GM19452 (cell line): ENCODE results near the gene IQSEC2.

Source experiments
- ATAC-seq: cut with Tn5 transposase; IDR thresholded peaks from one replicate; pipeline ENCODE4 v1.9.1; 2021; ENCODE audit not compliant: unreplicated experiment

Gene IQSEC2

DNA sequence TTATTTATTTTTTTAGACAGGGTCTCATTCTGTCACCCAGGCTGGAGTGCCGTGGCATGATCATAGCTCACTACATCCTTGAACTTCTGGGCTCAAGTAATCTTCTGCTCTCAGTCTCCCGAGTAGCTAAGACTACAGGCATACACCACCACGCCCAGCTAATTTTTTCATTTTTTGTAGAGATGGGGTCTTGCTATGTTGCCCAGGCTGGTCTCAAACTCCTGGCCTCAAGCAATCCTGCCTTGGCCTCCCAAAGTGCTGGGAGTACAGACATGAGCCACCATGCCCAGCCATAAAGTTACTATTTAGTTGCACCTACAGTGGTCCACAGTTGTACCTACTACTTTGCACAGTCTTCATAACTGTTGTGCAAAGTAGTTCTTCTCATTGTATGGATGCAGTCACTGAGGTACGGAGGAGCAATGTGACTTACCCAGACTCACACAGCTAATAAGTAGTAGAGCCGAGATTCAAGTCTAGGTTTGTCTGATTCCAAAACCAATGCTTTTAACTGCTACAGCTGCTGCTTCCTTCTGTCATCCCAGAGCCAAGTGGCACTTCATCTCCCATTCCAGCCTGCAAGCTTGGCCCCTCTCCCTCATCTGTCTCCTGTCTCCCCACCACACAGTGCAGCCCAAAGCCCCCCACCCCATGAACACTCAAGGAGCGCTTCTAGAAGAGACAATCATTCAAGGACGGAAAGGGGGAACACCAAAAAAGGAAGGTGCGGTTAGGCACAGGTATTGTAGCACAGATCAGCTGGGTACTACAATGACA, 24.0 kb upstream of the IQSEC2 start:
- ATAC-seq: no peak

DNA sequence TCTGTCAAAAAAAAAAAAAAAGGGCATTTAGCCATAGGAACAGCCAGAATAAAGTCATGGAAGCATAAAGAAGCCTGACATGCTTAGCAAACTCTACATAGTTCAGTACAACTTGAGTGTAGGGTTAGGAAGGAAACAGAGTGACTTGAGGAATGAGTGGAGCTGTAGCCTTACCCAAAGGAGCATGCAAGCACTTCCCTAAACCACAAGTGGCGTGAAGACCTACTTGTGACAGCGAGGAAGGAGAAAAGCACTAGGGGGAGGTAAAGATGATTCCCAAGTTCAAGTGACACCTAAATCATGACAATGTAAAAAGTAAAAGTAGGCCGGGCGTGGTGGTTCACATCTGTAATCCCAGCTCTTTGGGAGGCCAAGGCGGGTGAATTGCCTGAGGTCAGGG, 21.8 kb upstream of the IQSEC2 start:
- no peak for ATAC-seq

DNA sequence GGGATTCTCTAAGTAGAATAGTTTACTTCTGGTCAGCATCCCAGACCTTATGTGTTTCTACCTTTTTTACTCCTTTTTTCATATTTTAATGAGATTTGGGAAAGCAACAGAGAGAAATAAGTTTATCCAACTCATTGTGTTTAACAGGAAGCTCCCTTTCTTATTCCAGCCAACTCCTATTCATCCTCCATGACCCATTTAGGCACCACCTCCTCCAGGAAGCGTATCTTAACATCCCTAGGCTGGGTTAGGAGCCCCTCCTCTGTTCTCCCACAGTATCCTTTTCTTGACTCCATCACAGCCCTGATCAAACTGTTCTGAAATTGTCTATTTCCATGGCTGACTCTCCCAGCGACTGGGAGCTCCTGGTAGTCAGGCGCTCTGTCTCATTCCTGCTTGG, 18.8 kb upstream of the IQSEC2 start:
- no peak for ATAC-seq

DNA sequence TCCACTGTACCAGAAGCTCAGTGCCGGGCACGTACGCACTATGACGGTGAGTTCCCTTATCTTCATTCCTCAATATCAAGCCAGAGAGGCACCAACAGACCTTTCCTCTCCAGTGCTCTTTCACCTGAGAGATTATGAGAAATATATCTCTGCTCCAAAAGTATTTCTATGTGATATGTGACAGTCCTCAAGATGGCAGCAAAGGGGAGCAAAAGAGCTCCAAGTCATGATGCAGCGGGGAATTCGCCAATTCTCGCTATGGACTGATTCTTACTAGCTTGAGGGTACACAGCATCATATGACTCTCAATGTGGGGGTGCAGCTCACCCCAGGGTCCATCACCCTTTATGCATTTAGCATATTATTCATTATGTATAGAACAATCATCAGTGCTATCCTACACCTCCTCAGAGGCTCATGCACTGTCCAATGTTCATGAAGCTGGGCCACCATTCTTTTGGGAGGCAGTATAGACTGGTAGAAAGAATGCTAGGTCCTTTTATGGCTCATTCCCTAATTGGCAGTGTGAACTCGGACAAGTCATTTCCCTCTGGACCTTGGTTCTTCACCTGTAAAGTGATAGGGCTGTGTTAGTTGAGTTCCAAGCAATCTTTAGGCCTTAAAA, 12.8 kb upstream of the IQSEC2 start:
- no peak for ATAC-seq

DNA sequence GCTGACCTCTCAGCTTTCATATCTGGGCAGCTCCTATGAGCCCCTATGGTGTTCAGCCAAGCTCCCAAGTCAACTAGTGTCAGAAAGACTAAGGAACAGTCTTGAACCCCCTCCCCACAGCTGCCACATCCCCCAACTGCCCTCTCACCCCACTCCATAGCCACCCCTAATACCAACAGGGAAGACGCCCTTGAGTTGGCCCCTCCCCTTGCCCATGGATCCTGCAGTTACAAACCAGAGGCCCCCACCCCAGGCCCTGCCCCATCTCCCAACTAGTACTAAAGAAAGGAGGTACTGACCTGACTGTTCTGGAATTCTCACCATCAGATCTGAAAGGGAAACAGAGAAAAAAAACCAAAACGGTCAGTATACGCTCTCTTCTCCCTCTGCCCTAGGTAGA, 10.2 kb upstream of the IQSEC2 start:
- ATAC-seq: no peak

DNA sequence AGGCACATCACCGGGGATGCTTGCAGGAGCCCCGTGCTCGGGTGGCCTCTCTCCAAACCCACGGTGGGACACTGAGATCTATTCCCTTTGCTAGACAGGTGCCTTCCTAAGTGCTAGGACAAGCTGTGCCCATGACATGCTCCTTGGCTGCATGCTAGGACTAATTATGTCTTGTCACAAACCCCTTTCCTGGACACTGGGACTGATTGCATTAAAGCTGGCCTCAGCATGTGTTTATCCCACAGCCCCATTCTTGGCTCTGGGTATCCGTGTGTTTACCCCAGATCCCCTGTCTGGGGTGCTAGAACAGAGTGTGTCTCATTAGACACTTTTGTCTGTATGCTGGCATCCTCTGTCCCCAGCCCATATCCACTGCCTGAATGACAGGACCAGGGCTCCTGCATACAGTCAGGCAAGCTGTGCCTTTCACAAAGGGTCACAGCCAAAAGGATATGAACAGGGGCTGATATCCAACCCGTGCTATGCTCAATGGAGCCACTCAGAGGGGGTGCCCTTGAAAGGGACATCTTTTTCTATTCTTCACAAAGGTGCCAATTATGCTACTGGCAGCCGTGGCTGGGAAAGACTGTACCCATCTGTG, 9.2 kb upstream of the IQSEC2 start:
- ATAC-seq: no peak

DNA sequence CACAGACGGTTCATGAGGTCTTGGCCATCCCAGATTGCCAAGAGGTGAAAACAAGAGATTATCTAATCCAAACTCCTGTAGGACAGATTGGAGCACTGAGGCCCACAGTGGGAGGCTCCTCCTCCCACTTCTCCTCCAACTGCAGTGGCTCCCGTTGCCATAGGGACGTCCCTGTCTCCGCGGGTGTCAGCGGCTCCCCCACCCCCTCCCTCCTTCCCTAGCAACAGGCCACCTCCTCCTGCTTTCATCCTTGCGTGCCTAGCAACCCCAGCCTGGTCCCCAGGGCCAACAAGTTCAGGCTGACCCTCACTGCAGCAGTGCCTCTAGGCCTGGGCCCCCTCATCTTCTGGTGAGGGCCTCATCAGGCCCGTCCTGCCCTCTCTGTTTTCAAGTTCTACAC, 6.8 kb upstream of the IQSEC2 start:
- no peak for ATAC-seq

DNA sequence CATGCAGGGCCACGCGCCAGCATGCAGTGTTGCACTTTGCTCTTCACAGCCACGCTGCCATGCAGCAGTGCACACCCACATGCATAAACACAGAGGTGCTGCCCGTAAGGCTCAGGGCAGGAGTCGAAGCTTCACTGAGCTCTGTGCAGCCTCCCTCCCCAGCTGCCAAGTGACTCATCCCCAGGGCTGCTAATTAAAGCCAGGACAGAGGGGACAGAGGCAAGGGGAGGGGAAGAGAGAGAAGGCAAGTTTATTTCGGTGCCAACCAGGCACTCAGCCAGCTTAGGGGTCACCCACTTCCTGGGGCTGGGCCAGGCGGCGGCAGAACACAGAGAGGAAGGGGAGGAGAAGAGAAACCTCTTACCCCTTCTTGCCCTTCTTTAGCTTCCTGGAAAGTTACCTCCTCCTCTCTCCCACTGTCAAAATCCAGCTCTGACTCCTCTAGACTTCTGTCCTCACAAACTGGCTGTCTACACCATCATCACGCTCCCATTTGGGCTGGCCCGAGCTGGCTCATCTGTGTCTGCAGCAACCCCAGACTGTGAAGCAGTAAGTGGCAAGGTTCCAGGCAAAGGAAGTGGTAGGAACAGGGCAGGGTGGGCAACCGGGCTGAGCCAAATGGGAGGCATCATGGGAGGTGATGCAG, 6.2 kb upstream of the IQSEC2 start:
- ATAC-seq: no peak

DNA sequence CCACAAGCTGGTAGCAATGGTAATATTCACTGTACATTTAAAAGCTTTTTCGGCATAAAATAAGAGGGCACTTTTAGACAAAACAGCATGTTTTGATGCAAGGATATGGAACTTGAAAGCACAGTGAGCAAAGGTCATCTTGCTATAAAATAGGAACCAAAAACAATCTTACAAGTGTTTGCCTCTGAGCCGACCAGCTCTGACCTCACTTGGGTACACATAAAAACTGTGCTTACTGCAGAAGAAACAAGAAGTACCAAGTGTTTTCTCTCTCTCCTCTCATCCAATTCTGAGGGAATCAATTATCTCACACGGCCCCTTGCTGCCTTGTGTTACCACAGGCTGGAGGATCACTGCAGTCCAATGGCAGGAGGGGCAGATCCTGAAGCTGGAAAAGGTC, 4.8 kb upstream of the IQSEC2 start:
- no peak for ATAC-seq

DNA sequence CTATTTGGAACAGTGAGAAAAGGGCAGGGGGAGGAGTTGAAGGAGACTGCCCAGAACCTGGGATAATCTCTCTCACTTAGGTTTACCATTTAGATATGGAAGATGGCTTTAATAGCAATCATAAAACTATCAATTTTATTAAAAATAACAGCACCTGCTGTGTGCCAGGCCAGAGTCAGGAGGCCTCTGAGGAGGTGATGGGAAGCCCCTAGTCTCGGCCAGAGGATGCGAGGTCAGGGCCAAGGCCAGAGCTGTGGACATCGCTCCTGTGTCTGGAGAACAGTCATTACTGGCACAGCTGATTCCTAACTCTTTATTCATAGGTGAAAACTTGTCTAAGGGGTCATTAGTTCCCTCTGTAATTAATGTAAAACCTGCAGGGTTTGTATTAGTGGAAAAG, 4.2 kb upstream of the IQSEC2 start:
- ATAC-seq: no peak

DNA sequence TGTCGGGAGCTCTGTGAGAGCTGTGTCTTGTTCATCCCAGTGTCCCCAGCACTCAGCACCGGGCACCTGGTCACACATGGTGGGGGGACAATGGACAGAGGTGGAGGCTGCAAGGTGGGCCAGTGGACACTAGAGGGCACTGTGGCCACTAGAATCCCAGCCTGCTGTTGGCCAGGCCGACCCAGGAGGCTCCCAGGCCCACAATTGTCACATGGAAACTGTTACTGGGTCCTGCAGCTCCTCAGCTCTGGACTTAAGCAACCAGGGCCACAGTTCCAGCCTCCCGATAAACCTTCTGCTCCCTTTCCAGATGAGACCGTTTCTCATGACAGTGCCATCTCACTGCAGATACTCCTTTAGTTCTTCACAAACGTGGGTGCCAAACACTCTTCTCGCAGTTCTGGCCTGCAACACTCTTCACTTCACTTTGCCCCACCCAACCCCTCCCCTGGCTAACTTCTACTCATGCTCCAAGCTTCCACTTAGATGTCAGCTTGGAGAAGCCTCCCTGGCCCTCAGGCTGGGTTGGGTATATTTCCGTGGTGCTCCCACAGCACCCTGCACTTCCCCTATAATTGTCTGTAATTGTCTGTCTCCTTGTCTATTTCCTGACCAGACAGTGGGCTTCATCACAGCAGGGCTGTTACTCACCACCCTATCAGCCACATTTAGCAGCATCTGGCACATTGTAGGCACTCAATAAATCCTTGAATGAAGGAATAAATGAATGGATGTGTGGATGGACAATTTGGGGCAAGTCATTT, 3.5 kb upstream of the IQSEC2 start:
- no peak for ATAC-seq

DNA sequence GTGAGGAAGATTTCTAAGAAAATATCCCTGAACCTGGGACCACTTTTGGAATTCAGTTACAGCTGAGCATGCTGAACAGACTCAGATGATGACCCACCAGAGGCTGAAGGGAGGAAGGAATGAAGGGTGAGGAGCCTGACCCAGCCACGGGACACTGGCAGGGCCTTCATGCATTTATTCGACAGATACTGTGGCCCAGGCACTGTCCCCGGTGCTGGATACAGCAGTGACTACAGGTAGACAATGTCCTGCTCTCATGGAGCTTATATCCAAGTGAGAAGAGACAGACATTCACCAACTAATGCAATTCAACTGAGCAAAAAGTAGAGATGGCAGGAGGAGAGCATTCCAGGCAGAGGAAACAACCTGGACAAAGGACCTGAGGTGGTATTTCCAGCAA, 2.2 kb upstream of the IQSEC2 start:
- no peak for ATAC-seq

DNA sequence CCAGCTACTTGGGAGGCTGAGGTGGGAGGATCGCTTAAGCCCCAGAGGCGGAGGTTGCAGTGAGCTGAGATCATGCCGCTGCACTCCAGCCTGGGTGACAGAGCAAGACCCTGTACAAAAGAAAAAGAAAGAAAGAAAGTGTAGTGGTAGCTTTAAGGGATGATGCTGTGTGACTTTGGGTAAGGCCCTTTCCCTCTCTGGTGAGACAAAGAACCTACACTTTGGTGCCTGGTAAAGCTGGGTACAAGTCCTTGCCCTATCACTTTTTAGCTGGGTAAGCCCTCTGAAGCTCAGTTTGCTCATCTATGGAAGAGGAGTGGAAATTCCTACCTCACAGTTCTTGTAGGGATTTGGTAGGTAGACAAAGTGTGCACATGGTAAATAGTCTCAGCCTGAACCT, 1.7 kb upstream of the IQSEC2 start:
- no peak for ATAC-seq

DNA sequence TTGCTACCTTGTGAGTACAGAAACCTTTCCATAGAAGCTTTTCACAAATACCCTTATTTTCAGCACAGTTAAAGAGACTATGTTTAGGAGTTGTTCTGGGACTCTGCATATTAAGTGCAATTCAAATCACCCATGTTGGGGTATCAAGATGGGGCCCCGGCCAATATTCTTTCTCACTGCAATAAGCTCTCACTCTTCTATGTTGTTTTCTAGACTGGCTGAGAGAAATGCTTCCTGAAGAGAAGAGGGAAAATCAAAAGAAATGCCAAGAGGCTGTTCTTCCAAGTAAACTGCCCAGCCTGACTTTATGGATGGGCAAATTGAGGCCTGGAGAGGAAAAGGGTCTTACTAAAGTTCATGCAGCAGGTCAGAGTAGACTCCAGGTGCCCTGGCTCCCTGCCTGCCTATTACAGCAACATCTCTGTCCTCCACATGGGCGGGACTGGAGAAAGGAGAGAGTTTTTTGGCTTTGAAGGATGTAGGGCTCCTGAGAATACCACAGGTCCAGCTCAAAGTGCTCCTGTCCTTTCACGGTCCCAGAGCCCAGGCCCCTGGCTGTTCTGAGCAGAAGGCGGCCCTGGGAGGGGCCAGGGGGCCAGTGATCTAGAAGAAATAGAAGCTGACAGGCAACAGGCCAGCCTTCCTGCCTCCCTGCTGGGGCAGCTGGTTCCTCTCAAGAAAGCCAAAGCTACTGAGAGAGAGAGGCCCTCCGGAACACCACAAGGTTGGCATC, 745 bp upstream of the IQSEC2 start:
- no peak for ATAC-seq

DNA sequence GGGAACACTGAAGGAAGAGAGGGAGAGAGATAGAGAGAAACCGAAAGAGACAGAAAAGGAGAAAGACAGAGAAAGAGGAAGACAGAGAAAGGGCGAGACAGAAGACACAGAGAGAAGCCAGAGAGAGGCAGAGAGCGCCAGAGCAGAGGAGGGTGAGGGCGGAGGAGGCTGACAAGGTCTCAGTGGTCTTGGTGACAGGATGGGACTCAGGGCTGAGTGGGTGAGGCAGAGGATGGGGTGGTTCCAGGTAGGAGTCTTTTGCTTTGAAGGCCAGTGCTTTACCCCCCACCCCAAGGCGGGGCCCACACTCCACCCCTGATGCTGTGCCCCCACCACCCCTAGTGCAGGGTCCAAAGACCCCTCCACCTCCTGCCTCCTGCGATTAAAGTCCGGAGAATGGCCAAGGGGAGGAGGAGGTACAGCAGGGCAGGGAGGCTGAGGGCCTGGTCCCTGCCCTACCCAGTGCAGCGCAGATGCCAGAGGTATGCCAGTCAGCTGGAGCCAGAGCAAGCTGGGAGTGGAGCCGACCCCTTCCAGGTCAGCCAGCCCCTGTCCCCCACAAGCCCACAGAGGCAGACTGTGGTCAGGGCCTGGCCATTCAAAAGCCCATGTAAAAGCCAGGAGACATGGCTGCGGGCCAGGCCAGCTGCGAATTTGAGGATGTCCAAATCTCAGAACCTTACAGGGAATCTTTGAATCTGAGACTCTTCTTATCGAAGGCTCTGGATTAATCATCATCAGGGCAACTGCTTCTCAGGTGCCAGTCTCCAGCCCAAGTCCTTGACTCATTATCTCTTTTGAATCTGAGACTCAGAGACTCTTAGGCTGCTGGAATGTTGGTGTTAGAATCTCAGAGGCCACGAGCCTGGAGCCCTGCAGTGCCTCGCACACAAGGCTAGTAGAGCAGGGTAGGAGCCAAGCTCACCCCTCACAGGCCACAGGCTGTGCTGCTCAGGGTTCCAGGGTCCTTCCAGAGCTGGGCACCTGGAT, 758 bp downstream of the IQSEC2 start:
- ATAC-seq: no peak

DNA sequence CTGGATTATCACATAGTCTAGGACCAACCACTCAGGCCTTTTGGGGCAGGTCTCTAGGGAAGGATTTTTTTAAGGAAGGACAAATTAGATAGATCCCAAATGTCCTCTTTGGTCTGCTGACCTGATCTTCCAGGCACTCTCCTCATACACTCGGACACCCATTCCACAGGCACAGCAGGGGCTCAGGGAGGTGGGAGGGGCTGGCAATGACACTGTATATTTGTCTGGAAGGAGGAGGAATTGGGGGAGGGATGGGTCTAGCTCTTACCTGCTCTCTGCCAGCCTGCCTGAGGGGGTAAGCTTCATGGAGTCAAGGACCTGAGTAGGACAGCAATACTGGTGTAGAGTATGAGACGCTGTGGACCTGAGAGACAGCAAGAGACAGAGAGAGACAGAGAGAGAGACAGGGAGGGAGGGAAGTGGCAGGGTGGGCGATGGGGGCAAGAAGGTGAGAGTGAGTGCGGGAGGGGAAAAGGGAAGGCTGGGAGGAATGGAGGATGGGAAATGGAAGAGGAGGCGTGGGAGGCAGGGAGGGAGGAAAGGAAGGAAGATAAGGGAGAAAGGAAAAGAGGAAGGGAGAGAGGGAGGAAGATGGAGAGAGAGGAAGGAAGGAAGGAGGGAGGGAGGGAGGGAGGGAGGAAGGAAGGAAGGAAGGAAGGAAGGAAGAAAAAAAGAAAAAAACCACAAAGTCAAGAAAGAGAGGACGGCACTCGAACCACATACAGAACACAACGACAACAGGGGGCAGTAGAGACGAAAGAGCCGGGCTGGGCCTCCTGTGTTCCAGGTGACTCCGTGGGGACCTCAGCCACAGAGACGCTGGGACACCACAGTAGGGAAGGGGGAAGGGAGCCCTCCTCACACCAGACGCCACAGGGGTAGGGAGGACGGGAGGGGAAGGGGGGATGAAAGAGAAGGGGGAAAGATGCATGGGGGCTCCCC, 1.8 kb downstream of the IQSEC2 start:
- no peak for ATAC-seq

DNA sequence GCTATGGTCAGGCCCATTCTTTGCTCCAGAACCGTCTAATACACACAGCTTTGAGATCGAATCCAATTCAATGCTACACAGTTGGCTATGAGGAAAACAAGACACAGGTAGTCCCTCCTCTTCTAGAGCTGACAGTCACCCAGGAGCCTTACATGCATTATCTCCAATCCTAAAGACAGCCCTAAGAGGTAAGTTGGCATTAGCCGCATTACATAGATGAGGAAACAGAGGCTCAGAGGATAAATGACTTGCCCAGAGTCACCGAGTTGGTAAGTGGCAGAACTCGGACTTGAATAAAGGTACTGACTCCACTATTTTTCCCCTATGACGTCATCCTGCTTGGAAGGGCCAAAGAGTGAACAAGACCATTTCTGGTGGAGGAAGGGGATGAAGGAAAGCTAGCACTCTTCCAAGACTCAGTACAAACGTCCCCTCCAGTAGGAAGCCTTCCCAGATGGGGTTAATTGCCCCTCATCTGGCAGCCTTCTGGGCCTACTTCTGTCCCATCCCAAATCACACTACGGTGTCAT, 8.5 kb downstream of the IQSEC2 start:
- no peak for ATAC-seq

DNA sequence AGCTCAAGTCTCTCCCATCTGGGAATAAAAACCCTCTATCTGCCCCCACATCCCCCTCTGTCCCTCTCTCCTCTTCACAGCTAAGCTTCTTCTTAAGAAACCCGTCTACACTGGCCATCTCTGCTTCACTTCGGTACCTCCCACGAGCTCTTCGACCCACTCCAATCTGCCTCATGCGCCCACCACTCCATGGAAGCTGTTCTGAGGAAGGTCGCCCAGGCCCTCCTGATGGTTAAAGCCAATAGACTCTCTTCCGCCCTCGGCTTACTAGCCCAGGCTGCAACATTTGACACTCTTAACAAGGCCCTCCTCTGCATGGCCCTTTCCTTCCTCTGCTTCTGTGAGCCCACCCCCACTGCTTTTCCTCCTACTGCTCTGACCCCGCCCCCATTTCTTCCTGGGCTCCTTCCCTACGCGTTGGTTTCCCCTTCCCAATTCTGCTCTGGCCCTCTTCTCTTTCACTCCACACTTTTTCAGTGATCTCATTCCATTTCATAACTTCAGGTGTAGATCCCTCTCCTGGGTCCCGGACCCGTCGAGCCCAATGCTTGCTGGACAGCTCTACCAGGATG, 11.8 kb downstream of the IQSEC2 start:
- ATAC-seq: no peak
